Activated T-cell treated with anti-CD3 and anti-CD28 coated beads, Interleukin-2, amount 50 U/mL, for 72 hours (primary cell): Measurements from ENCODE around the gene MCCD1. TPM values are rescaled to one million over a fixed set of nuclear protein-coding genes. Genes with fewer than 3 reads are reported as not detected.
"Not testable (repeated sequence)": the region's sequence is repeated elsewhere in the genome, so short reads cannot be mapped to it uniquely, and the experiment has no call there.

ENCODE experiments used
- ATAC-seq, 2 donors: fragments of 150-1000 bp; cut with Tn5 transposase; replicated peaks in 1 of 2; 2 replicates each; pipeline ENCODE4 v1.10.0; 2021; ENCODE audit warnings: moderate library complexity in 2 of 2, mild to moderate bottlenecking in 1 of 2
- DNase-seq, 2 donors: peaks; one replicate each; pipeline ENCODE4 v3.0.0; 2021 to 2022; ENCODE audit warnings: mixed read lengths in 1 of 2
- H3K27ac Mint-ChIP-seq: one replicate; pipeline ENCODE4 v1.8.0; 2022; ENCODE audit warnings: mild to moderate bottlenecking, moderate library complexity, mixed read lengths
- H3K27me3 Mint-ChIP-seq: one replicate; pipeline ENCODE4 v1.8.0; 2022; ENCODE audit warnings: low read depth, mixed read lengths
- H3K36me3 Mint-ChIP-seq, 2 donors: one replicate each; pipeline ENCODE4 v1.8.0; 2022; ENCODE audit warnings: mixed read lengths in 2 of 2, mild to moderate bottlenecking in 1 of 2; ENCODE audit not compliant: insufficient read depth in 2 of 2
- H3K4me1 Mint-ChIP-seq: one replicate; pipeline ENCODE4 v1.8.0; 2022; ENCODE audit warnings: low read depth, mixed read lengths
- H3K4me3 Mint-ChIP-seq, 2 donors: one replicate each; pipeline ENCODE4 v1.8.0; 2022; ENCODE audit warnings: mild to moderate bottlenecking in 2 of 2, mixed read lengths in 2 of 2, moderate library complexity in 2 of 2
- H3K9me3 Mint-ChIP-seq, 2 donors: one replicate each; pipeline ENCODE4 v1.8.0; 2022; ENCODE audit warnings: mixed read lengths in 2 of 2
- total RNA-seq, 2 donors: library from RNA; stranded (reverse); gene quantifications; one replicate each; pipeline ENCODE4 v1.2.3, GENCODE V29; 2022

MCCD1 gene
- total RNA-seq, 2 donors from 2014 or later, result not detected

DNA sequence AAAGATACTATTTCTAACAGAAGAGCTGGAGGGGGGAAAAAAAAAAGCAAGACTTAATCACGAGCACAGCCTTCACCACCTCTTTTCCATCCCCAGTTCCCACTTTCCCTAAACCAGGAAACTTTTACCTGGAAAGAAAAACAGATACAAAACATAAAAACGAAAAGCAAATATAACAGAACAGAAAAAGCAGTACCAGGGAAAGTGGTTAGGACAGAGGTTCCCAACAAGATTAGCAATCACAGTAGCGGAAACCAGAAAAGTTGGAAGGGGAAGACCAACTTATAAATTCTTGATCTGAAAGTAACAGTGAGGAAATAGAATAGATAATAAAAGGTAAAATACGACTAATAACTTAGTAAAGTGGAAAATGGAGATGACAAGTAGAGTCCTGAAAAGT is 11.9 kb downstream of the MCCD1 start:
- DNase-seq, result no peak
- Mint-ChIP-seq H3K27ac (peak overlapping the region; percentile 96), H3K36me3 (peaks cover 34 to 53% of the 10 kb centered on the region in 2 donors), H3K27me3 (no peaks in the 10 kb centered on the region), H3K9me3 (no peaks in the 10 kb centered on the region), H3K4me3 (peak overlapping the region; percentile 83 to 99), H3K4me1 (peaks cover 48% of the 10 kb centered on the region)
- ATAC-seq, result no peak

- H3K27me3 Mint-ChIP-seq, result no peaks in the 10 kb centered on the region
- peaks cover 32 to 48% of the 10 kb centered on the region in 2 donors for H3K36me3 Mint-ChIP-seq
- DNase-seq (peak; percentile 60 to 70), ATAC-seq (peak; percentile 8 to 12)
- peaks cover 48% of the 10 kb centered on the region for H3K4me1 Mint-ChIP-seq
- peak overlapping the region; percentile 83 to 99 for H3K4me3 Mint-ChIP-seq
- peak overlapping the region; percentile 96 for H3K27ac Mint-ChIP-seq
- no peaks in the 10 kb centered on the region for H3K9me3 Mint-ChIP-seq
These were observed 12.4 kb downstream of the MCCD1 start for GRCh38 chr6:31541059-31541657.

DNA sequence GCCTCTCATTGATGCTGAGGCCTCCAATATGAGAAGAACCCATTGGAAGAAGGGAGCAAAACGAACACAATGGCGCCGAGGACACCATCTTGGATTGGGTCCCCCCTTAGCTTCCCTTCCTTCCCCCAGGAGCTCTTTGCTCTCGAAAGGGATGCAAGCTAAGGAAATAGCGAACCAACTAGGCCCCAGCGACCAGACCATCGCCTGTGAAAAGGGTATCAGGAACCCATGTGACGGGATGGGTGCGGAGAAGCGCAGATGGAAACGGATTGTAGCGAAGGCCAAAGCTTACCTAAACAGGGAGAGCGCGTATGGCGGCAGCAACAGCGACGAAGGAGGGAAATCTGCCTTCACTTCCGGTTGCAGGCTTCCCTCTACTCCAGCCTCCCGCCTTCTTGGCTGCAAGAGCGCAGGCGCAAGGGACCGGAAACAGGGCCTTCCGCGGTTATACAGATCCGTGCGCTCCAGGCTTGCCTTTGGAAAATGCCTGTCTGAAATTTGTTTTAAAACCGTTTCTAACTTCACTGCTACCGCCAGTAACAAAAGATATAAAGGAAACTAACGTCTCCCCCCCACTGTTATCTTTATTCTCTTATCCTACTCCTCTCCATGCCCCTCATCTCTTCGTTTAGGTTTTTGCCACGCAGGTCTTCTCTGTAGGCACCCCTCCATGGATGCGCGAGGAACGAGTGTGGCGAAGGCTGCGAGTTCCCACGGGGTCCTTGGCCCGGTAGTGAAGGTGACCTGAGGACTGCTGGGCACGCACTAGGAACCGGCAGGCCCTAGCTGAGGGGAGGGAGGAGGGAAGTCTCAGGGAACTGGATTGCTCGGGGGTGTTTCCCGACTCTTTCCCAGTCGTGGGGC is 13.1 kb downstream of the MCCD1 start, which contains the start of gene DDX39B:
DDX39B (minus strand) TSS at position 346 of the 864 bp plus-strand sequence. CDS start 1,471 bp downstream, outside the sequence.
- Mint-ChIP-seq H3K4me1 (peaks cover 49% of the 10 kb centered on the region), H3K36me3 (peaks cover 32 to 40% of the 10 kb centered on the region in 2 donors), H3K4me3 (peak within 1 kb of the TSS; percentile 83 to 99), H3K9me3 (no peaks in the 10 kb centered on the region), H3K27me3 (no peaks in the 10 kb centered on the region), H3K27ac (peak within 1 kb of the TSS; percentile 96)
- DNase-seq, result peak; percentile 93 to 96
- peak; percentile 79 for ATAC-seq

GRCh38 chr6:31543639-31544038 is 14.9 kb downstream of the MCCD1 start:
- Mint-ChIP-seq H3K27me3 (no peaks in the 10 kb centered on the region), H3K27ac (no peak overlapping the region), H3K36me3 (peaks cover 25 to 33% of the 10 kb centered on the region in 2 donors), H3K9me3 (no peaks in the 10 kb centered on the region), H3K4me1 (peaks cover 54% of the 10 kb centered on the region), H3K4me3 (no peak overlapping the region)
- no peak for ATAC-seq
- no peak for DNase-seq

DNA sequence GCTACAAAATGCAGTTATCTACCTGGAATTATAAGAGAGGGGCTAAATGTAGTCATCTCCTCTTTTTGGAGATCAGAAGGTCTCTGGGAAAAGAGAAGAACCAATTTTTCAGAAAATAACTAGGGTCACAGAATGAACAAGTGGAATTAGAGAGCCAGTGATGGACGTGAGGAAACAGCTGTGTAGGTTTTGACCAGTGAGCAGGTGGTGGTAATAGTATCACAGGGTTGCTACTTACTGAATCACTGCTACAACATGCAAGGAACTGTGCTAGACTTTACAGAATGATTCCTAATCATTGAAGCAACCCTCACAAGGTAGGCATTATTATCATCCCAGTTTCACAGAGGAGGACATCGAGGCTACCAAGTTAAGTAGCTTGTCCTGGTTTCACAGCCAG is 15.9 kb downstream of the MCCD1 start:
- H3K9me3 Mint-ChIP-seq, result no peaks in the 10 kb centered on the region
- peaks cover 54% of the 10 kb centered on the region for H3K4me1 Mint-ChIP-seq
- peaks cover 16 to 28% of the 10 kb centered on the region in 2 donors for H3K36me3 Mint-ChIP-seq
- ATAC-seq (no peak), DNase-seq (no peak)
- no peak overlapping the region for H3K27ac Mint-ChIP-seq
- H3K27me3 Mint-ChIP-seq, result no peaks in the 10 kb centered on the region
- H3K4me3 Mint-ChIP-seq, result no peak overlapping the region

- no peak for ATAC-seq
- H3K36me3 Mint-ChIP-seq, result peaks cover 12 to 26% of the 10 kb centered on the region in 2 donors
- no peak overlapping the region for H3K27ac Mint-ChIP-seq
- DNase-seq, result no peak
- peak overlapping the region; percentile 92 to 98 for H3K4me3 Mint-ChIP-seq
- no peaks in the 10 kb centered on the region for H3K27me3 Mint-ChIP-seq
- H3K9me3 Mint-ChIP-seq, result no peaks in the 10 kb centered on the region
- H3K4me1 Mint-ChIP-seq, result peaks cover 50% of the 10 kb centered on the region
These were observed 16.5 kb downstream of the MCCD1 start for GRCh38 chr6:31545291-31545690.

- H3K36me3 Mint-ChIP-seq, result peaks cover 5 to 15% of the 10 kb centered on the region in 2 donors
- peaks cover 57% of the 10 kb centered on the region for H3K4me1 Mint-ChIP-seq
- H3K27ac Mint-ChIP-seq, result peak within 1 kb of the TSS; percentile 88
- H3K4me3 Mint-ChIP-seq, result peak within 1 kb of the TSS; percentile 92 to 98
- peak; percentile 92 to 93 for DNase-seq
- H3K9me3 Mint-ChIP-seq, result no peaks in the 10 kb centered on the region
- no peaks in the 10 kb centered on the region for H3K27me3 Mint-ChIP-seq
- ATAC-seq, result peak; percentile 74 to 75
These were observed 17.7 kb downstream of the MCCD1 start, which contains the start of gene ATP6V1G2 for GRCh38 chr6:31546339-31546957. Gene ATP6V1G2 (minus strand): TSS chr6:31546608. CDS start chr6:31546559, 49 bp downstream.

DNA sequence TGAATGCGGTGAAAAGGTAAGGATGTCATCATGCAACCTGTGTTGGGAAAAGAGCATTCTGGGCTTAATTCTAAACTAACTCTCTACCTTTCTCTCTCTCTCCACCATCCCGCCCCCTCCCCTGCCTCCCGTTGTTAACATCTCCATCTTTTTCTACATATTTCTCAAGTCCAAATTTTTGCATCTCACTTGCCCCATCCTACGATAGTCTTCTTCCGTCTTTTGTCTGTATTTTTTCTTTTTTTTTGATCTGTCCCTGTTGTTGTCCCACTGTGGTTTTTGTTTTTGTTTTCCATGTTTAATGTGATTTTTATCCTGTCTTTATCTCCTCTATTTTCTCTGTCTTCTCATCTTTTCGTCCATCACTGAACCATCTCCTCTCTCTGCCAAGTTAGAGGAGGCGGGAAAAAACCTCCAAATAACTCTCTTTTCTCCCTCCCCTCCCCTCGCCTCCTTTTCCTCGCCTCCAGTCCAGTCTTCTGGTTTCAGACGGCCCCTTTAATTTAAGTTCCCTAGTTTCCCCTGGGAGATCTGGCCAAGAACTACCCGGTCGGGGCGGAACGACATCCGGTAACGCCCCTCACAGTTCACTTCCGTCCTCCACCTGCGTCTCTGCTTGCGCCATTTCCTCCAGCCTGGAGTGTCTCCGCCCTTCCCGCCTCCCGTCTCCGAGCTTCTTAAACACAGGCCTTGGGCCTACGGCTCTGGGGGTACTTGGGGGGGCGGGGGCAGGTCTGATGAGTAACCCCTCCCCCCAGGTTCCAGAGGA is 18.4 kb downstream of the MCCD1 start, which contains the start of gene NFKBIL1:
NFKBIL1 (plus strand) TSS at position 651 of the 769 bp plus-strand sequence; CDS start at position 738, 87 bp downstream.
- Mint-ChIP-seq H3K9me3 (no peaks in the 10 kb centered on the region), H3K27me3 (no peaks in the 10 kb centered on the region), H3K4me3 (peak within 1 kb of the TSS; percentile 92 to 98), H3K36me3 (peaks cover 3 to 12% of the 10 kb centered on the region in 2 donors), H3K4me1 (peaks cover 64% of the 10 kb centered on the region), H3K27ac (peak within 1 kb of the TSS; percentile 88)
- peak; percentile 86 to 87 for ATAC-seq
- DNase-seq, result peak; percentile 93 to 95

GRCh38 chr6:31547727-31548543 is 19.2 kb downstream of the MCCD1 start:
- Mint-ChIP-seq H3K27me3 (no peaks in the 10 kb centered on the region), H3K9me3 (no peaks in the 10 kb centered on the region), H3K4me1 (peaks cover 66% of the 10 kb centered on the region), H3K4me3 (peak overlapping the region; percentile 92 to 98), H3K36me3 (peaks cover 3 to 16% of the 10 kb centered on the region in 2 donors), H3K27ac (peak overlapping the region; percentile 88)
- no peak for ATAC-seq
- no peak for DNase-seq

- Mint-ChIP-seq H3K27ac (peak overlapping the region; percentile 88), H3K27me3 (no peaks in the 10 kb centered on the region), H3K9me3 (no peaks in the 10 kb centered on the region), H3K36me3 (peaks cover 3 to 16% of the 10 kb centered on the region in 2 donors), H3K4me3 (peak overlapping the region; percentile 92 to 98), H3K4me1 (peaks cover 66% of the 10 kb centered on the region)
- no peak for DNase-seq
- ATAC-seq, result no peak
These were observed 19.7 kb downstream of the MCCD1 start for GRCh38 chr6:31548544-31548873.

DNA sequence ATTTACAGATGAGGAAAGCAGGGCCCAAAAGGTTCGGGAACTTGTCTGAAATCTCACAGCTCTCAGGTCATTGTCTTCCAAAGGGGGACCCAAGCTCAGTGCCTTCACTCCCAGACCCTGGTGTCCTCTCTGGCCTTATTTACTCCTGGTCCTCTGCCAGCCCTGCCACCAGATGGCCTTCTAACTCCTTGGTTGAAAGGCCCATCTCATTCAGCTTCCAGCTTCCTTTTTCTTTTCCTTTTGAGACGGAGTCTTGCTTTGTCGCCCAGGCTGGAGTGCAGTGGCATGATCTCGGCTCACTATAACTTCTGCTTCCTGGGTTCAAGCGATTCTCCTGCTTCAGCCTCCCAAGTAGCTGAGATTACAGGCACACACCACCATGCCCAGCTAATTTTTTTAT is 22.6 kb downstream of the MCCD1 start:
- ATAC-seq, H3K27me3 Mint-ChIP-seq, H3K27ac Mint-ChIP-seq, H3K9me3 Mint-ChIP-seq: not testable (repeated sequence)
- Mint-ChIP-seq H3K4me1 (peaks cover 70% of the 10 kb centered on the region), H3K36me3 (peaks cover 3 to 16% of the 10 kb centered on the region in 2 donors), H3K4me3 (peak overlapping the region; percentile 20 to 50)
- DNase-seq, result peak; percentile 57 to 62

- Mint-ChIP-seq H3K4me3 (no peak overlapping the region), H3K9me3 (no peaks in the 10 kb centered on the region), H3K36me3 (peaks cover 9 to 11% of the 10 kb centered on the region in 2 donors), H3K4me1 (peaks cover 75% of the 10 kb centered on the region), H3K27ac (no peak overlapping the region), H3K27me3 (no peaks in the 10 kb centered on the region)
- ATAC-seq, result no peak
- no peak for DNase-seq
These were observed 27.5 kb downstream of the MCCD1 start for GRCh38 chr6:31556307-31556706.
